Iris pigment epithelial cell (primary cell): ENCODE results near the gene COL9A3.
A peak's percentile ranks its signal among the peaks of the same experiment; 100 is the strongest.

Experiments
- DNase-seq: peaks from one replicate; pipeline ENCODE4 v3.0.0-alpha.2; 2011; ENCODE audit warnings: low read depth

The COL9A3 gene

GRCh38 chr20:62811320-62811719 is 5.5 kb upstream of the COL9A3 start:
- DNase-seq, result no peak

- no peak for DNase-seq
Measured at GRCh38 chr20:62811720-62812119, 5.1 kb upstream of the COL9A3 start.

GRCh38 chr20:62812181-62812906 is 4.5 kb upstream of the COL9A3 start:
- DNase-seq, result no peak

- no peak for DNase-seq
Measured at GRCh38 chr20:62812907-62813200, 4.0 kb upstream of the COL9A3 start.

GRCh38 chr20:62813588-62813987 is 3.3 kb upstream of the COL9A3 start:
- no peak for DNase-seq

- DNase-seq, result no peak
Measured at GRCh38 chr20:62814060-62814708, 2.7 kb upstream of the COL9A3 start.

- DNase-seq, result no peak
Measured at GRCh38 chr20:62814709-62815065, 2.2 kb upstream of the COL9A3 start.

GRCh38 chr20:62815066-62815991 is 1.5 kb upstream of the COL9A3 start:
- peak; percentile 64 for DNase-seq

- peak; percentile 43 for DNase-seq
Measured at GRCh38 chr20:62816031-62816883, 593 bp upstream of the COL9A3 start.

GRCh38 chr20:62817975-62818591 is 1.2 kb downstream of the COL9A3 start:
- DNase-seq, result no peak

- DNase-seq, result no peak
Measured at GRCh38 chr20:62818592-62819493, 2.0 kb downstream of the COL9A3 start.

- peak; percentile 48 for DNase-seq
Measured at GRCh38 chr20:62819494-62820174, 2.8 kb downstream of the COL9A3 start.

- DNase-seq, result no peak
Measured at GRCh38 chr20:62820208-62820961, 3.5 kb downstream of the COL9A3 start.

- DNase-seq, result no peak
Measured at GRCh38 chr20:62820962-62821725, 4.3 kb downstream of the COL9A3 start.

GRCh38 chr20:62821726-62822210 is 4.9 kb downstream of the COL9A3 start:
- DNase-seq, result no peak

- no peak for DNase-seq
Measured at GRCh38 chr20:62822239-62822787, 5.5 kb downstream of the COL9A3 start.

- no peak for DNase-seq
Measured at GRCh38 chr20:62822788-62823651, 6.2 kb downstream of the COL9A3 start.
